Endodermal cell (in vitro differentiated cells): Measurements from ENCODE around the gene CCS. TPM values are rescaled to one million over a fixed set of nuclear protein-coding genes. Genes with fewer than 3 reads are reported as not detected.

Experiments
- DNase-seq: peaks from one replicate; pipeline ENCODE4 v3.0.0-alpha.2; 2017
- H3K27ac ChIP-seq: 2 replicates; pipeline ENCODE4 v1.5.1; 2013; ENCODE audit warnings: mild to moderate bottlenecking, low read depth, low read length, moderate library complexity
- H3K27me3 ChIP-seq: 2 replicates; pipeline ENCODE4 v1.6.1; 2013; ENCODE audit warnings: mild to moderate bottlenecking, low read length, moderate library complexity; ENCODE audit not compliant: insufficient read depth, control insufficient read depth, poor library complexity, severe bottlenecking
- H3K36me3 ChIP-seq: 2 replicates; pipeline ENCODE4 v1.7.0; 2013; ENCODE audit warnings: mild to moderate bottlenecking, low read length, moderate library complexity; ENCODE audit not compliant: control insufficient read depth, insufficient read depth
- H3K4me1 ChIP-seq: one replicate; pipeline ENCODE4 v1.7.0; 2013; ENCODE audit warnings: low read length; ENCODE audit not compliant: control insufficient read depth, insufficient read depth
- H3K4me3 ChIP-seq: 2 replicates; pipeline ENCODE4 v1.5.1; 2013; ENCODE audit warnings: mild to moderate bottlenecking, low read length, moderate library complexity
- H3K9ac ChIP-seq: 2 replicates; pipeline ENCODE4 v1.6.1; 2013; ENCODE audit warnings: mild to moderate bottlenecking, low read length, moderate library complexity; ENCODE audit not compliant: poor library complexity, severe bottlenecking; ENCODE audit errors: extremely low read depth
- H3K9me3 ChIP-seq: 2 replicates; pipeline ENCODE4 v1.6.1; 2013; ENCODE audit warnings: mild to moderate bottlenecking, low read length, moderate library complexity; ENCODE audit not compliant: control insufficient read depth
- H3K27ac Mint-ChIP-seq: 2 replicates; pipeline ENCODE4 v1.8.0; 2020; ENCODE audit warnings: mixed read lengths
- H3K27me3 Mint-ChIP-seq: 2 replicates; pipeline ENCODE4 v1.8.0; 2021; ENCODE audit warnings: mild to moderate bottlenecking, mixed read lengths; ENCODE audit not compliant: insufficient read depth
- H3K36me3 Mint-ChIP-seq: 2 replicates; pipeline ENCODE4 v1.8.0; 2020; ENCODE audit warnings: low read depth, mixed read lengths
- H3K4me1 Mint-ChIP-seq: 2 replicates; pipeline ENCODE4 v1.8.0; 2020; ENCODE audit warnings: mixed read lengths
- H3K4me3 Mint-ChIP-seq: 2 replicates; pipeline ENCODE4 v1.8.0; 2020; ENCODE audit warnings: mild to moderate bottlenecking, moderate library complexity, mixed read lengths
- H3K9me3 Mint-ChIP-seq: 2 replicates; pipeline ENCODE4 v1.8.0; 2020; ENCODE audit warnings: mild to moderate bottlenecking, mixed read lengths
- CTCF ChIP-seq: fragments of 200-600 bp; sonication (generic); conservative IDR thresholded peaks from 2 replicates; pipeline ENCODE4 v1.5.0; 2021; ENCODE audit warnings: antibody characterized with exemption, mild to moderate bottlenecking
- WGBS, 2 experiments: methylation state at CpG; one replicate each; pipeline versions ENCODE4 v1.1.5 to v1.1.7; 2013; ENCODE audit warnings: missing lambda C conversion rate in 2 of 2, mixed read lengths in 1 of 2; ENCODE audit not compliant: insufficient coverage in 1 of 2, insufficient read length in 1 of 2; 5-methylcytosine and 5-hydroxymethylcytosine counted together
- total RNA-seq, 2 donors: library from RNA; stranded (reverse); fragmentation: NEBNext Ultra II Directional in 1 of 2; extraction: Animal tissue kit (Norgen Biotek cat#: 25700) in 1 of 2; gene quantifications; 2 replicates in 1 of 2; 3 replicates in 1 of 2; pipeline ENCODE4 v1.2.1, GENCODE V29; 2021

The CCS gene
- total RNA-seq, 2 donors from 2014 or later, result 62.9 to 64.7 TPM

DNA sequence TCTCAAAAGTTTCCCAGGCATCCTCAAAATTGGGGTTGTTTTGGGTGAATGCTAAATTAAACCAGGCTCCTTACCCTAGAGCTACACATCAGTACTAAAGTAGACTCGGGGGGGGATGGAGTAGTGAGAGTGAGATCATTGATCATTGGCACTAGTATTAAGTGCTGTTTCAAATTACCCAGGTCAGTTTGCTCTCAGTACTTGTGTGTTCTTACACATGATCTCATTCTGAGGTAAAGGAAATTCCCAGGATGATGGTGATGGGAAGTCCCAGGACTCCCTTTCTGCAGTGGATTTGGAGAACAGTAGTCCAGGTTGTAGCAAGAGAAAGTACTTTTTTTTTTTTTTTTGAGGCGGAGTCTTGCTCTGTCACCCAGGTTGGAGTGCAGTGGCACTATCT, 58.0 kb downstream of the CCS start:
- Mint-ChIP-seq H3K27me3 (no peaks in the 10 kb centered on the region), H3K9me3 (no peaks in the 10 kb centered on the region), H3K4me1 (peaks cover 3% of the 10 kb centered on the region), H3K36me3 (peaks cover 74% of the 10 kb centered on the region), H3K4me3 (no peak overlapping the region), H3K27ac (no peak overlapping the region)
- H3K9ac ChIP-seq, result no peak overlapping the region
- no peak for DNase-seq
- H3K36me3 ChIP-seq, result peaks cover 86% of the 10 kb centered on the region
- H3K27ac ChIP-seq, result no peak overlapping the region
- H3K27me3 ChIP-seq, result no peaks in the 10 kb centered on the region
- WGBS, 2 experiments, result 96% methylated on average over 2 of the region's 2 CpGs; no CpG with 5 or more reads in 1 of the 2 experiments
- no peaks in the 10 kb centered on the region for H3K4me1 ChIP-seq
- TF ChIP-seq CTCF, result no peak
- H3K9me3 ChIP-seq, result no peaks in the 10 kb centered on the region
- H3K4me3 ChIP-seq, result no peak overlapping the region

DNA sequence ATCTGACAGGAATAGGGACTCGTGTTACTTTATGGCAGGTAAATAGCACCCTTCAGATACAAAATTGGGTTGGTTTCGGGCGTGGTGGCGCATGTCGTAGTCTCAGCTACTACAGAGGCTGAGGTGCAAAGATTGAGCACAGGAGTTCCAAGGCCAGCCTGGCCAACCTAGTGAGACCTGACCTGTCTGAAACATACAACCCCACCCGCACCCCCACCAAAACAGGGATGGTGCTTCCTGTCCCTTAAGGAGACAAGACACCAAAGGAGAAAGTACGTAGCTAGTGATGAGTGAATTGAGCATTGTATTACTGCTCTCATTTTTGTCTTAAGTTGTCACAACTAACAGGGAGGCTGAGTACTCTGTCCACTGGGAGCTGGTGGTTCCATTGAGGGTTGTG, 59.7 kb downstream of the CCS start:
- TF ChIP-seq CTCF, result no peak
- Histone ChIP-seq H3K4me3 (no peak overlapping the region), H3K27ac (no peak overlapping the region), H3K9me3 (no peaks in the 10 kb centered on the region), H3K27me3 (no peaks in the 10 kb centered on the region), H3K36me3 (peaks cover 84% of the 10 kb centered on the region), H3K9ac (no peak overlapping the region), H3K4me1 (no peaks in the 10 kb centered on the region)
- no peaks in the 10 kb centered on the region for H3K4me1 Mint-ChIP-seq
- 94 to 96% methylated on average over 5 to 7 of the region's 7 CpGs for WGBS, 2 experiments
- no peaks in the 10 kb centered on the region for H3K9me3 Mint-ChIP-seq
- H3K36me3 Mint-ChIP-seq, result peaks cover 68% of the 10 kb centered on the region
- H3K27ac Mint-ChIP-seq, result no peak overlapping the region
- no peaks in the 10 kb centered on the region for H3K27me3 Mint-ChIP-seq
- no peak overlapping the region for H3K4me3 Mint-ChIP-seq
- no peak for DNase-seq

GRCh38 chr11:66653123-66653522, 60.1 kb downstream of the CCS start:
- no peak overlapping the region for H3K4me3 ChIP-seq
- H3K9ac ChIP-seq, result no peak overlapping the region
- Mint-ChIP-seq H3K27me3 (no peaks in the 10 kb centered on the region), H3K36me3 (peaks cover 68% of the 10 kb centered on the region), H3K4me3 (no peak overlapping the region), H3K4me1 (no peaks in the 10 kb centered on the region), H3K27ac (peak overlapping the region; percentile 10), H3K9me3 (no peaks in the 10 kb centered on the region)
- no peak overlapping the region for H3K27ac ChIP-seq
- H3K9me3 ChIP-seq, result no peaks in the 10 kb centered on the region
- peaks cover 84% of the 10 kb centered on the region for H3K36me3 ChIP-seq
- no peaks in the 10 kb centered on the region for H3K27me3 ChIP-seq
- TF ChIP-seq CTCF, result no peak
- no peaks in the 10 kb centered on the region for H3K4me1 ChIP-seq
- 87 to 98% methylated on average over 5 to 6 of the region's 6 CpGs for WGBS, 2 experiments
- DNase-seq, result no peak

Other genes with a start within 250 kb of the CCS start
- gene BRMS1, start 248.1 kb upstream of the CCS start, total RNA-seq, result 10 to 100 TPM; 38.7 to 40.3 TPM
- gene B4GAT1, start 245.6 kb upstream of the CCS start, total RNA-seq, result 10 to 100 TPM; 29.4 to 45.7 TPM
- 10 to 100 TPM; 30.8 to 32.4 TPM for gene SLC29A2, start 221.4 kb upstream of the CCS start, total RNA-seq
- not detected for gene NPAS4, start 172.2 kb upstream of the CCS start, total RNA-seq
- gene MRPL11, start 154.3 kb upstream of the CCS start, total RNA-seq, result 100 to 1,000 TPM in 1 of 2 donors, 10 to 100 TPM in 1; 84.5 to 111 TPM
- gene PELI3, start 126.3 kb upstream of the CCS start, total RNA-seq, result 10 to 100 TPM in 1 of 2 donors, 1 to 10 TPM in 1; 9.0 to 12.4 TPM
- 10 to 100 TPM; 84.8 to 86.3 TPM for gene DPP3, start 112.8 kb upstream of the CCS start, total RNA-seq
- gene BBS1, start 82.5 kb upstream of the CCS start, total RNA-seq, result 10 to 100 TPM; 52.4 to 67.3 TPM
- gene ZDHHC24, start 47.1 kb upstream of the CCS start, total RNA-seq, result 10 to 100 TPM; 10.6 to 11.7 TPM
- 1 to 10 TPM; 1.7 to 5.3 TPM for gene ACTN3, start 46.3 kb upstream of the CCS start, total RNA-seq
- gene CTSF, start 24.6 kb upstream of the CCS start, total RNA-seq, result 10 to 100 TPM in 1 of 2 donors, 1 to 10 TPM in 1; 5.0 to 18.6 TPM
- gene CCDC87, start 122 bp upstream of the CCS start, total RNA-seq, result 1 to 10 TPM in 1 of 2 donors, under 1 TPM in 1; 0.84 to 1.5 TPM
- gene RBM14, start 23.4 kb downstream of the CCS start, total RNA-seq, result 100 to 1,000 TPM in 1 of 2 donors, 10 to 100 TPM in 1; 90.0 to 110 TPM
- gene RBM4, start 45.5 kb downstream of the CCS start, total RNA-seq, result 100 to 1,000 TPM; 151 to 191 TPM
- 10 to 100 TPM; 23.3 to 28.5 TPM for gene RBM4B, start 84.7 kb downstream of the CCS start, total RNA-seq
- gene SPTBN2, start 136.0 kb downstream of the CCS start, total RNA-seq, result 10 to 100 TPM; 36.0 to 46.0 TPM